H1 (cell line): ENCODE results near the gene C14orf119.

ENCODE experiments used
- CREB1 ChIP-seq: IDR thresholded peaks from 2 replicates; pipeline ENCODE4 v1.6.1; 2012; ENCODE audit warnings: inconsistent platforms
- CTCF ChIP-seq, 3 experiments: IDR thresholded peaks; 1 replicate in 2 of 3; 2 replicates in 1 of 3; pipeline versions ENCODE4 v1.5.1 to v1.6.1; 2011; ENCODE audit warnings: low read length in 3 of 3, mild to moderate bottlenecking in 3 of 3, inconsistent platforms in 2 of 3, low read depth in 1 of 3, moderate library complexity in 1 of 3; ENCODE audit not compliant: insufficient read depth in 1 of 3; ENCODE audit errors: control extremely low read depth in 1 of 3
- EZH2 ChIP-seq: fragments of 200-600 bp; sonication (generic); IDR thresholded peaks from 2 replicates; pipeline ENCODE4 v1.7.1; 2012; ENCODE audit warnings: low read depth, mild to moderate bottlenecking, moderate library complexity, low read length, inconsistent platforms; ENCODE audit not compliant: severe bottlenecking
- HDAC2 ChIP-seq, 2 experiments: fragments of 300-600 bp in 1 of 2; sonication (generic) in 1 of 2; IDR thresholded peaks; 2 replicates each; pipeline ENCODE4 v1.6.1; 2011 to 2012; ENCODE audit warnings: low read depth in 2 of 2, low read length in 2 of 2, mild to moderate bottlenecking in 2 of 2, moderate library complexity in 2 of 2, borderline replicate concordance in 1 of 2, inconsistent platforms in 1 of 2
- KDM1A ChIP-seq: fragments of 200-600, 300-600 bp; sonication (generic); IDR thresholded peaks from 2 replicates; pipeline ENCODE4 v1.7.1; 2016; ENCODE audit warnings: mild to moderate bottlenecking, low read length, borderline replicate concordance
- PHF8 ChIP-seq: fragments of 200-600 bp; sonication (generic); conservative IDR thresholded peaks from 2 replicates; pipeline ENCODE4 v1.7.1; 2012; ENCODE audit warnings: low read depth, mild to moderate bottlenecking, inconsistent platforms, low read length, moderate library complexity
- POLR2A ChIP-seq, 2 experiments: IDR thresholded peaks; 1 replicate in 1 of 2; 2 replicates in 1 of 2; pipeline ENCODE4 v1.6.1; 2011; ENCODE audit warnings: low read depth in 2 of 2, low read length in 2 of 2, mild to moderate bottlenecking in 2 of 2; ENCODE audit errors: control extremely low read depth in 1 of 2
- RAD21 ChIP-seq, 2 experiments: IDR thresholded peaks in 1 of 2; conservative IDR thresholded peaks in 1 of 2; 2 replicates each; pipeline ENCODE4 v1.6.1; 2011; ENCODE audit warnings: low read depth in 2 of 2, low read length in 2 of 2, improper control_type of control experiment in 1 of 2, inconsistent platforms in 1 of 2, mild to moderate bottlenecking in 1 of 2, moderate library complexity in 1 of 2
- SP2 ChIP-seq: IDR thresholded peaks from 2 replicates; pipeline ENCODE4 v1.6.1; 2012; ENCODE audit warnings: mild to moderate bottlenecking, low read length, inconsistent platforms
- TAF1 ChIP-seq: IDR thresholded peaks from 2 replicates; pipeline ENCODE4 v1.6.1; 2011; ENCODE audit warnings: mild to moderate bottlenecking, low read depth, low read length
- TCF12 ChIP-seq: IDR thresholded peaks from 2 replicates; pipeline ENCODE4 v1.6.1; 2011; ENCODE audit warnings: low read depth, mild to moderate bottlenecking, low read length
- TF ChIP-seq, protein P1 (sequence below): IDR thresholded peaks from 2 replicates; pipeline ENCODE4 v1.6.1; 2011; ENCODE audit warnings: low read length, improper control_type of control experiment

DNA sequence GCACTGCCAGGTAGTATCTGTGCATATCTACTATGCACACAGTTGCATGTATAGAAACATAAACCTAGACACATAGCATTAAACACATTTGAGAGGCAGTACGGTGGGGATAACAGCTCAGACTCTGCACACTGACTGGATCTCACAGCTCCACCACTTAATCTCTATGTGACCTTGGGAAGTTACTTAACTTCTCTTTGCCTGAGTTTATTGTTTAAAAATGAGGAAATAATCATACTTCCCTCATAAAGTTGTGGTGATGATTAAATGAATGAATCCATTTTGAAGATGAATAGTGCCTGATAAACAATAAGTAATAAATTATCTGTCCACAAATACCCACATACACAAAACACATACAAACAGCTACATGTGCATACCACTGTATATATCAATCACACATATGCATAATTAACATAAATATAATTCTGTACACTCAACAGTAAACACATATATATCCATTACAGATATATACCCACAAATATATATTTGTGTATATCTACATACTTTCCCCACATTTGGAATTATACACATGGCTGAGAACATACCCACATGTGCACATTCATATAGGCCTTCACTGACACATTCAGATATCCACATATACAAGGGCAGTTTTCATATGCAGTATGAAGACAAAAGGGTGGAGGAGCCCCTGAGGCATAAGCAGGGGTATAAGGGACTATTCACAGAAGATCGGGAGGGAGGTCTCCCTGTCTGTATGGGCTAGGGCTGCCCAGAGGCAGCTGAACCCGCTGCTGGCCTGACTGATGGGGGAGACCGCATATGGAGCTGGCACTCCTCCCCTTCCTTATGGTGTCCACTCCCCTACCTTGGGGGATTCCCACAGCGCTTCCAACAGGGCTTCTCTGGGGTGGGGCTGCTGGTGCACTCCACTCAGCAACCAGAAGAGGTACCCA, 43.9 kb upstream of the C14orf119 start:
- TF ChIP-seq TAF1 (no peak), CTCF (IDR thresholded peaks at IDR 0.05; ENCODE audit: control extremely low read depth in 1 of 3, insufficient read depth in 1 of 3, low read depth in 1 of 3, low read length in 3 of 3) (no peak), TCF12 (no peak), POLR2A (IDR thresholded peaks at IDR 0.05; ENCODE audit: control extremely low read depth in 1 of 2, low read depth in 2 of 2, low read length in 2 of 2) (no peak), SP2 (no peak), CREB1 (no peak), RAD21 (IDR thresholded peaks at IDR 0.05 in 1 of 2, conservative IDR thresholded peaks at IDR 0.05 in 1 of 2; ENCODE audit: low read depth in 2 of 2, low read length in 2 of 2) (no peak), PHF8 (no peak), EZH2 (no peak), KDM1A (no peak), HDAC2 (IDR thresholded peaks at IDR 0.05; ENCODE audit: borderline replicate concordance in 1 of 2, low read depth in 2 of 2, low read length in 2 of 2) (no peak)
- TF ChIP-seq, protein P1, sequence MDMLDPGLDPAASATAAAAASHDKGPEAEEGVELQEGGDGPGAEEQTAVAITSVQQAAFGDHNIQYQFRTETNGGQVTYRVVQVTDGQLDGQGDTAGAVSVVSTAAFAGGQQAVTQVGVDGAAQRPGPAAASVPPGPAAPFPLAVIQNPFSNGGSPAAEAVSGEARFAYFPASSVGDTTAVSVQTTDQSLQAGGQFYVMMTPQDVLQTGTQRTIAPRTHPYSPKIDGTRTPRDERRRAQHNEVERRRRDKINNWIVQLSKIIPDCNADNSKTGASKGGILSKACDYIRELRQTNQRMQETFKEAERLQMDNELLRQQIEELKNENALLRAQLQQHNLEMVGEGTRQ = no peak
